Body of pancreas (tissue), 4 donors: Measurements from ENCODE around the gene TRAF3. TPM values are rescaled to one million over a fixed set of nuclear protein-coding genes. Genes with fewer than 3 reads are reported as not detected.

Experiments used
- ATAC-seq: fragments of 150-250 bp; one replicate; pipeline ENCODE4 v1.9.1; 2016
- DNase-seq, 4 donors: peaks; one replicate each; pipeline ENCODE4 v3.0.0-alpha.2; 2019
- H3K27ac ChIP-seq, 4 donors: fragments of 200-600 bp; sonication (generic); 1 replicate in 3 of 4; 2 replicates in 1 of 4; pipeline versions ENCODE4 v1.5.1 to v1.6.1; 2016 to 2019; ENCODE audit warnings: mild to moderate bottlenecking in 1 of 4, mixed read lengths in 1 of 4, moderate library complexity in 1 of 4
- H3K27me3 ChIP-seq, 2 donors: fragments of 200-600 bp; sonication (generic); one replicate each; pipeline ENCODE4 v1.6.0; 2016; ENCODE audit warnings: mild to moderate bottlenecking in 1 of 2
- H3K36me3 ChIP-seq, 2 donors: fragments of 200-600 bp; sonication (generic); replicated peaks in 1 of 2; 2 replicates each; pipeline ENCODE4 v1.5.1; 2016; ENCODE audit warnings: low read depth in 2 of 2; ENCODE audit not compliant: insufficient read depth in 1 of 2
- H3K4me1 ChIP-seq: fragments of 200-600 bp; sonication (generic); one replicate; pipeline ENCODE4 v1.6.0; 2016
- H3K4me3 ChIP-seq, 2 donors: fragments of 200-600 bp; sonication (generic); 1 replicate in 1 of 2; 2 replicates in 1 of 2; pipeline ENCODE4 v1.5.1; 2016 to 2019
- H3K9me3 ChIP-seq, 3 donors: fragments of 200-600 bp; sonication (generic); 1 replicate in 2 of 3; 2 replicates in 1 of 3; pipeline ENCODE4 v1.5.1; 2016
- POLR2A ChIP-seq, 3 donors: fragments of 450-650 bp; IDR thresholded peaks; one replicate each; pipeline ENCODE4 v1.6.1; 2016; ENCODE audit warnings: antibody characterized with exemption in 3 of 3, mild to moderate bottlenecking in 2 of 3
- WGBS, 2 donors: methylation state at CpG; one replicate each; pipeline ENCODE4 v1.1.5; 2017; 5-methylcytosine and 5-hydroxymethylcytosine counted together
- intact Hi-C: fragments of 100-400 bp; cut with DNase I; formaldehyde crosslinking; loops from one replicate; pipeline ENCODE4 v1.15.1; 2023
- total RNA-seq, 2 donors: library from RNA; depleted of rRNA; stranded (reverse); fragments of >200 nt; gene quantifications; one replicate each; pipeline ENCODE4 v1.1.0, GENCODE V29; 2016
- TF ChIP-seq, protein P1 (sequence below), 7 experiments: fragments of 450-650 bp in 4 of 7; fragments of 200-600 bp in 3 of 7; sonication (generic) in 3 of 7; IDR thresholded peaks; one replicate each; pipeline ENCODE4 v1.5.1; 2016 to 2019; ENCODE audit warnings: antibody characterized with exemption in 7 of 7

Gene TRAF3
- total RNA-seq, 2 donors from 2014 or later = 10.4 to 22.7 TPM

- intact Hi-C loops = no loop called here
- H3K27me3 ChIP-seq = no peaks in the 10 kb centered on the region
- no peaks in the 10 kb centered on the region for H3K9me3 ChIP-seq
- TF ChIP-seq, protein P1, sequence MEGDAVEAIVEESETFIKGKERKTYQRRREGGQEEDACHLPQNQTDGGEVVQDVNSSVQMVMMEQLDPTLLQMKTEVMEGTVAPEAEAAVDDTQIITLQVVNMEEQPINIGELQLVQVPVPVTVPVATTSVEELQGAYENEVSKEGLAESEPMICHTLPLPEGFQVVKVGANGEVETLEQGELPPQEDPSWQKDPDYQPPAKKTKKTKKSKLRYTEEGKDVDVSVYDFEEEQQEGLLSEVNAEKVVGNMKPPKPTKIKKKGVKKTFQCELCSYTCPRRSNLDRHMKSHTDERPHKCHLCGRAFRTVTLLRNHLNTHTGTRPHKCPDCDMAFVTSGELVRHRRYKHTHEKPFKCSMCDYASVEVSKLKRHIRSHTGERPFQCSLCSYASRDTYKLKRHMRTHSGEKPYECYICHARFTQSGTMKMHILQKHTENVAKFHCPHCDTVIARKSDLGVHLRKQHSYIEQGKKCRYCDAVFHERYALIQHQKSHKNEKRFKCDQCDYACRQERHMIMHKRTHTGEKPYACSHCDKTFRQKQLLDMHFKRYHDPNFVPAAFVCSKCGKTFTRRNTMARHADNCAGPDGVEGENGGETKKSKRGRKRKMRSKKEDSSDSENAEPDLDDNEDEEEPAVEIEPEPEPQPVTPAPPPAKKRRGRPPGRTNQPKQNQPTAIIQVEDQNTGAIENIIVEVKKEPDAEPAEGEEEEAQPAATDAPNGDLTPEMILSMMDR (IDR thresholded peaks at IDR 0.05) = no peak
- TF ChIP-seq POLR2A (IDR thresholded peaks at IDR 0.05) = no peak
- no peak for DNase-seq
- H3K27ac ChIP-seq = no peak overlapping the region
- no peaks in the 10 kb centered on the region for H3K36me3 ChIP-seq
- no peaks in the 10 kb centered on the region for H3K4me1 ChIP-seq
- no peak overlapping the region for H3K4me3 ChIP-seq
- no peak for ATAC-seq
- 96% methylated on average over 20 to 22 of the region's 22 CpGs for WGBS, 2 donors
Measured at GRCh38 chr14:102885737-102886447, 108.6 kb downstream of the TRAF3 start.

- TF ChIP-seq, protein P1 (IDR thresholded peaks at IDR 0.05) = no peak
- TF ChIP-seq POLR2A (IDR thresholded peaks at IDR 0.05) = no peak
- no peak for ATAC-seq
- WGBS, 2 donors = 50 to 56% methylated on average over 1 of the region's 1 CpG
Measured at GRCh38 chr14:102888748-102889147, 111.5 kb downstream of the TRAF3 start.

DNA sequence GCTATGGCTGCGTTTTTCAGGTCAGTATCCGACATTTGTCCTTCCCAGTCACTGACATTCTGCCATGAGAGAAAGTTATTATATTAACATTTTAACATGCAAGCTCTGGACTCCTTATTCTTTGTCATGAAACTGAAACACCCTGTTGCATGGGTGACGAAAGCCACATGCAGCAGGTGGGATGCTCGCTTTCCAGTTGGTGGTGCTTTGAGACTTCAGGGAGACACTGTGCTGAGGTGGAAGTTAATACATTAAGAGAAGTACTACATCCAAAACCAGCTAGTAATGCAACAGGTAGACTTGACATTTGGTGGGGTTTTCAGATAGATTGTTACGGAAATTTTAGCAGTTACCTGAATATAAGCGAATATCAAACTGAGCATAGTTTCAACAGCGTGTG lies 112.4 kb downstream of the TRAF3 start:
- H3K4me3 ChIP-seq = no peak overlapping the region
- no peaks in the 10 kb centered on the region for H3K4me1 ChIP-seq
- ATAC-seq (no peak), DNase-seq (no peak)
- TF ChIP-seq, protein P1 (IDR thresholded peaks at IDR 0.05) = no peak
- no peak for TF ChIP-seq POLR2A (IDR thresholded peaks at IDR 0.05)
- 85 to 96% methylated on average over 7 of the region's 7 CpGs for WGBS, 2 donors
- no peak overlapping the region for H3K27ac ChIP-seq
- H3K9me3 ChIP-seq = no peaks in the 10 kb centered on the region
- no peaks in the 10 kb centered on the region for H3K36me3 ChIP-seq
- no peaks in the 10 kb centered on the region for H3K27me3 ChIP-seq
- intact Hi-C loops = no loop called here

More at GRCh38 chr14:102888748-102889147, 111.5 kb downstream of the TRAF3 start:
- DNase-seq = no peak
- intact Hi-C loops = no loop called here
- no peaks in the 10 kb centered on the region for H3K4me1 ChIP-seq
- H3K36me3 ChIP-seq = no peaks in the 10 kb centered on the region
- H3K4me3 ChIP-seq = no peak overlapping the region
- H3K9me3 ChIP-seq = no peaks in the 10 kb centered on the region
- H3K27me3 ChIP-seq = no peaks in the 10 kb centered on the region
- no peak overlapping the region for H3K27ac ChIP-seq

DNA sequence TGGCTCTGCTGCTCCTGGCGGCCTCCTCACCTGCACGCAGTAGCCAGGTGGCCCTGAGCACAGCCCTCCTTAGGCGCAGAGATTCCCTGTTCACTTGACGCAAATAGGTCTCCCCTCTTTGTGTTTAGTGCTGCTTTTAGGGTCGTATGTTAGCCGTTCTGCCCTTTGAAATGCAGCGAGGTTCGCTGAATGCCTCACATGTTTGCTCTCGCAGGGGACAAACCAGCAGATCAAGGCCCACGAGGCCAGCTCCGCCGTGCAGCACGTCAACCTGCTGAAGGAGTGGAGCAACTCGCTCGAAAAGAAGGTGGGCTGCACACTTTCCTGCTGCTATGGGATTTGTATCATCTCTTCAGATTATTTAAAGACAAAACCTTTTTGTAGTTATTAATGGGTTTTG lies 113.9 kb downstream of the TRAF3 start:
- Histone ChIP-seq H3K27me3 (no peaks in the 10 kb centered on the region), H3K4me3 (no peak overlapping the region), H3K36me3 (no peaks in the 10 kb centered on the region), H3K4me1 (no peaks in the 10 kb centered on the region), H3K9me3 (no peaks in the 10 kb centered on the region), H3K27ac (no peak overlapping the region)
- DNase-seq = no peak
- no peak for ATAC-seq
- no peak for TF ChIP-seq POLR2A (IDR thresholded peaks at IDR 0.05)
- TF ChIP-seq, protein P1 (IDR thresholded peaks at IDR 0.05) = no peak
- intact Hi-C loops = no loop called here
- WGBS, 2 donors = 81 to 94% methylated on average over 15 of the region's 15 CpGs

DNA sequence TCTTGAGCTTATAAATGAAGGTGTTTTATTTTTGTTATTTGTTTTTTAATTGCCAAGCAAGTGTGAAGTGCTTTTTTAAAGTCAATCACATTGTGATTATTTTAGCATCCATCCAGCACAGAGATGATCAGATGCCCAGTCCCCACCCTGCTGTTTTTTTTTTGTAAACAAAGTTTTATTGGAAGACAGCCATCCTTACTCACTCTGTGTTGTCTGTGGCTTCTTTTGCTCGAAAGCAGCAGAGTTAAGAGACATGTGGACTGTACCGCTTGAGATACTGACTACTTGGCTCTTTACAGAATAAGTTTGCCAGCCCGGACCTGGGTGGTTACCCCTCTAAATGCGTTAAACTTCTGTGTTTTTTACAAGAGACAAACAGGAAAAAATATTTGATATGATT lies 114.3 kb downstream of the TRAF3 start:
- WGBS, 2 donors = 75 to 84% methylated on average over 4 of the region's 4 CpGs
- Histone ChIP-seq H3K9me3 (no peaks in the 10 kb centered on the region), H3K4me1 (no peaks in the 10 kb centered on the region), H3K27ac (no peak overlapping the region), H3K4me3 (no peak overlapping the region), H3K36me3 (no peaks in the 10 kb centered on the region), H3K27me3 (no peaks in the 10 kb centered on the region)
- TF ChIP-seq POLR2A (IDR thresholded peaks at IDR 0.05) = no peak
- TF ChIP-seq, protein P1 (IDR thresholded peaks at IDR 0.05) = no peak
- no peak for ATAC-seq
- intact Hi-C loops = no loop called here
- DNase-seq = no peak
